GM19468 (cell line): ENCODE data around the gene CDH22.

Experiments
- ATAC-seq: cut with Tn5 transposase; IDR thresholded peaks from one replicate; pipeline ENCODE4 v1.9.1; 2021; ENCODE audit warnings: mild to moderate bottlenecking, moderate library complexity, moderate number of reproducible peaks; ENCODE audit not compliant: unreplicated experiment; ENCODE audit errors: extremely low read depth

The CDH22 gene

DNA sequence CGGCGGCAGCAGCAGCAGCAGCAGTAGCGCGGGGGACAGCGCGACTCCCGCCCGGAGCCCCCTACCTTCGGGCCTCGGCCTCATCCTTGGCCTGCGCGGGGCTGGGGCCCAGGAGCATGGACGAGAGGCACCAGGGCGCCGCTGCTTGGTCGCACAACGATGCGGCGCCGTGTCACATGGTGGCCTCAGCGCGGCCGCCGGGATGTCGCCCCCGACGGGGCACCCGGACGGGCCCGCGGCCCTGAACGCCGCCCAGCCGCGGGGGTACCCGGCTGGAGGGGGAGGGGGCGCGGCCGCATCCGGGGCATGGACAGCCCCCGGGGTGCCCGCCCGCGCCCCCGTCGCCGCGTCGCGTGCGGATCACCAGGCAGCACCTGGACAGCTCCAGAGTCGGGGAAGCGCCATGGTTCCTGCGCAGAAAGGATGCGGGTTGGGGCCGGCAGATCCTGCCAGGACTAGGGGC lies 57.1 kb downstream of the CDH22 start:
- no peak for ATAC-seq

DNA sequence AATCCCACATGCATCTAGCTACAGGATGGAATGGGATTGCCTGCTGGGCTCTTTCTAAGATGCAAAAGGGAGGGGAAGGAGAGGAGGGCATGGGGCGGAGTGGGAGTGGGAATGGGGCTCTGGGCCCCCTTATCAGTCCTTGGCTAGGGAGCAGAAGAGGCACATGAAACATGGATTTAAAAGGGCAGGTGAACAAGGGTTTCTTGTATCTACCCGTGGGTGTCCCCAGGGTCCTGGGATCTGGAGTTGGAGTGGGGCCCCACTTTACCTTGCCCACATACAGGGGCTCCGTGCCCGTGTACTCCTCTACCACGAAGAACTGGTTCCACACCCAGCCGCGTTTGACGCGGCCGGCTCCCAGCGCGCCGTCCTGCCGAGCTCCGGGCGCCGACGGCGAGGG lies 57.5 kb downstream of the CDH22 start:
- no peak for ATAC-seq

DNA sequence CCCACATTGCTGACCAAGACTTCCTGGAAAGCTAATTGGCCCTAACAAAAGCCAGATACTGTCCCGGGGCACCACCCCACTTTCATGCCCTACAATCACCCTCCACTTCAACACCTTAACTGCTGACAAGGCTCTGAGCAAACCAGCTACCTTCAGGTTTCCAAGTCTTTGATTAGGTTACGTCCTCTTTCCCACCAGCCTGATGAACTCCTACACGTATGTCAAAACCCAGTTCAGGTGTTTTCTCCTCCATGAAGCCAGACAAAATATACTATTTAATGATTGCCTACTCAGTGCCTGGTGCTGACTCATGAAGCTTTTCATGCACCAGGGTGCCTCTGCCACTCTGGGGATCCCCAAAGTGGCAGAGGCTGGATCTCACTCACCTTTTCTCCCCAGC lies 58.6 kb downstream of the CDH22 start:
- ATAC-seq = no peak

DNA sequence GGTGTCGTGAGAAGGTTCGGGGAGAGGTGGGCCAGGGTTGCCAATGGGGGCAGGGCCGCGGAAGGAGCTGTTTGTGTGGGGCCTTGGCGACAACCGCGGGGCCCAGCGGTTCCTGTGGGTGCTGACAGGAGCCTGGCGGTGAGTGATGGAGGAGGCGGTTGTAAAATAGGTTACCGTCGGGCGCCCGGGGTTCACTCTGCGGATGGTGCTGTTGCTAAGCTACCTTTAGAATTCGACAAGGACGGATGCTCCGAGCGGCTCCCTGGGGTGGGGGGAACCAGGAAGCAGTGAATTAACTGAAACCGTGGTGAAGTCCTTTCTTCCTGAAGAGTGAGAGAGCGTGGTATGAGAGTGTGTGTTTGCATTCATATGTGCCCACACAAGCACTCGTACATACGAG lies 61.7 kb downstream of the CDH22 start:
- ATAC-seq = no peak

DNA sequence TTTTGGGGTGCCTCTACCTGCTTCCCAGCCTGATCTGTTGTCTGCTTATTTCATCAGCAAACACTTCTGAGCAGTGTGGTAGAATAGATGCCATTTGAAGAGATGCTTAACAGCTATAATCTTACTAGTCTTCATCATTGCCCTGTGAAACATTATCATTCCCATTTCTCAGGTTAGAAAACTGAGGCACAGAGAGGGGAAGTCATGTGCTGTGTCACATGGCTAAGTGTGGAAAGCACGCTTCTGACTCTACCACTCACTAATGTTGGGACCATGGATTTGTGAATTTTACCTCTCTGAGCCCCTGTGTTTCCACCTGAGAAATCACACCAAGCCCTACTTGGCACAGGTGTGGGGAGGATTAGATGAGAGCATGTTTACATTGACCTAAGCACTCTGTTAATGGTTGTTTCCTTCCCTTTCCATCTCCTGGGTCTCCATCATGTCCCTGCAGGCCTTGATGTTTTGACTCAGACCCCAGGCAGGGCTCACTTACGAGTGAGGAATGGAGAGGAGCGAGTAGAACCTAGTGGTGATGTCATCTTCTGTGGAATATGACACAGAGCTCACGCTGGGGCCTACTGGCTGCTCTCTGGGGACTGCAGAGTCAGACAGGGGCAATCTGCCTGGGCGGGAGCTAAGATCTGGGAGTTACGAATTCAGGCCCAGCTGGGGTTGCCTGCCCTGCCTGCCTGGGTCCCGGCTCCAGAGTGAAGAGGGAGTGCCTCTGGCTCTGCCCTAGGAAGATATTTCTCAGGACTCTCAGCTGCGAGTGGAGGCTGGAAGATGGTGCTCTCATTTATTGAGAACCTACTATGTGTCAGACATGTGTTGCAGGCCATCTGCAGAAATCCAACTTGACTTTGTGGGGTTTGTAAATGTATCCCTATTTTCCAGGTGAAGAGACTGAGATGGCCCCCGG lies 64.3 kb downstream of the CDH22 start:
- ATAC-seq = no peak

DNA sequence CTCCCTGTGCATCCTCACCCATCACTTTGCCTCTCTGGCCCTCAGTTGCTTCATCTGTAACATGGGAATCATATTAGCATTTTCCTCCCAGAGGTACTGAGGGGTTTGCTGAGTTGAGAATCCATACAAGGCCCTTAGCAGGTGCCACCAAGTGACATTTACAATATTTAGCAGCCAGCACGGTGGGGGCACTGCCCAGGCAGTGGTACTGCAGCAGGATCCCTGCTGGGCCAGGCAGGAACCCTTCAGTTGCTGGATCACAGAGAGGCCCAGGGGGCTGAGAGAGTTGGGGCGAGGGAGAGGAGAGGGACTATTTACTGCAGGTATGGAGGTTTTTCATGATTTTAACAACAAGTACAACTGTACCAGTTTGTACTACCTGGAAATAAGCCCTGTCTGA lies 65.9 kb downstream of the CDH22 start:
- no peak for ATAC-seq

DNA sequence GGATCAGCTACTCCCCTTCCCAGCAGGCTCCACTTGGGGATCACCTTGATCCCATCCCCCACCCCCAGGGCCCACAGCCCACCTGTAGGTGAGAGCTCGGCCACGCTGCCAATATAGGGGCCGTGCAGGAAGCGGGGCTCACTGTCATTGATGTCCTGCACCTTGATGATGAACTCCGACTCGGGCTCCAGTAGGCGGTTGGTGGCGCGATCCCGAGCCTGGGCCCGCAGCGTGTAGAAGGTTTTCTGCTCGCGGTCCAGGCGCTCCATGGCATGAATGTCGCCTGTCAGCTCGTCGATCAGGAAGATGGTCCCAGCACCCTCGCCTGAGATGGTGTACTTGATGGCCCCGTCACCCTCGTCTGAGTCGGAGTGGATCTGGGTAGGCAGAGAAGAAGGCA lies 67.4 kb downstream of the CDH22 start:
- no peak for ATAC-seq

DNA sequence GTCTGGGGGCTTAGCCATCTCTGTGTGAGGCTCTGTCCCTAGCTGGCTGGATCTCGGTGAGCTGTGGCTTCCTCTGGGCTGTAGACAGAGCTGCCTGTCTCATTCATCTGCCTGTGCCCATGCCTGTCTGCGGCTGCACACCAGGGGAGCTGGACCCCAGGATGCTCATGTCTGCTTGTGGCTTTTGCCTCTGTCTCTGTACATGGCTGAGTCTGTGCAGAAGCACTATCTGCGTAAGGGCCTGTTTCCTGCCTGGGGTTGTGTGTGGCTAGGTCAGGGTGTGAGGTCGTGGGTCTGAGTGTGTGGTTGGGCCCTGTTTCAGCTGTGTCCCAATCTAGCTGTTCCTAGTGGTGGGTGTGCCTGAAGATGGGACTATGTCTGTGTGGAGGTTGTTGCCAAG lies 68.2 kb downstream of the CDH22 start:
- ATAC-seq = no peak

DNA sequence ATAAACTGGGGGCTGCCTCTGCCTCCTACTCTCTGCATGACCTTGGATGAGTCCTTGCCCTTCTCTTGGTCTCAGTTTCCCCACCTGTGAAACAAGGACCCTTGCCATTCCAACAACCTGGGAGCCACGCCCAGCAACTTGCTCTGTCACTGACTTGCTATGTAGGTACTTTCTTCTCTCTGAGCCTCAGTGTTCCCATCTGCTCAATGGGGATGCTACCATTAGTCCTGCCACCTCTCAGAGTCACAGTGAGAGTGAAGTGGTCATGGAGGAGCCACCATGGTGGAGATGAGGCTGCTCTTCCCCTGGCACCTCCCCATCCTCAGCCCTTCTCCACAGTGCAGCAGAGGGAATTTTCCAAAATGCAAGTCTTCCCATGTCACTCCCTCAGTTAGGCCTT lies 70.6 kb downstream of the CDH22 start:
- ATAC-seq = no peak

DNA sequence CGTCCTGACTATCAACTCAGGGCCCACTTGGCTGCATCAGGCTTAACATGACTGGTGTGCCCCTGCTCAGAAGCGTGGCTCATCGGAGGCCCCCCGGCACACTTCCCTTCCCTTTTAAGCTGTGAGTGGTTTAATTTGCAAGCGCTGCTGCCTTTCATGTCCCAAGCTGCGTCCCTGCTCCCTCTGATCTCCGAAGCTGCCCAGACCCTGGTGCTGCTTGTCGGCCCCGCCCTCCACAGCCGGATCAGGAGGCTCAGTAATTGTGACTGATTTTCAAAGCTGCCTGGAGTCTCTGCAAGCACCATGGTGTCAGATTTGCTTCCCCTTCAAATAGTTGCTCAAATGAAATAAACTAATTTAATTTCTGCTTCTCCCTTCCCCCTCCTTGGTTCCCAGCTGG lies 71.1 kb downstream of the CDH22 start:
- ATAC-seq = no peak

DNA sequence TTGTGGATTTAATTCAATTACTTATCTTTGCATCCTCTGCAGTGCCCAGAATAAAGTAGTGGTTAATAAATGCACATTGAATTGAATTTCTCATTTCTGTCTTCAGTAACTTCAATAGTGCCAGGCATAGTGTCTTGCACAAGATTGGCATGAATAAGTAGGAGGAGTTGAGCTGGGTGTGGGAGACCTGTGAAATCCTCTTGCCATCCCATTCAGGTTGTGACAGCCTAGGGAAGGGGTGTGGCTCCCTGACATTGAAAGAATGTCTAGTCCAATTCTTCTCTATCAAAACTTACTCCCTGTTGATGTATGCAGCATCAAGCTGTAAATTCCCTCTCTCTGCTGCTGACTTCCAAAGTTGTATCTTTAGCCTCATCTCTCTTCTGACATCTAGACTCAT lies 73.2 kb downstream of the CDH22 start:
- no peak for ATAC-seq

DNA sequence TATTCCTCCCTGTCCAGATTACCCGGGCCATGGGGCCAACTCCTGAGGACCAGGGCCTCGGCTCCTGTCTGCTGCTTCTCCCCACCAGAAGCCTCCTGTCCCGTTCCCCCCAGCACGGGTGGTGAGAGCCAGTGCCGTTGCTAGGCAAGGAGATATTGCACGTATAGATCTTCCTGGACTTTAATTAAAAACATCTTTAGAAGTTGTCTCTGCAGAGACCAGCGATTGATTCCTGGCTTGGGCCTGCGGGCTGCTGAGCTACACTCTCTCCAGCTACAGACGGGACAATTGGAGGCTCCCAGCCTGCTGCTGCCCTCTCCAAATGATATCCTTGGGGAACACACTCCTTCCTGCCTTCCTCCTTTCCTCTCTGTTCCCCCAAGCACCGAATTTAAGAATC lies 74.6 kb downstream of the CDH22 start:
- no peak for ATAC-seq

DNA sequence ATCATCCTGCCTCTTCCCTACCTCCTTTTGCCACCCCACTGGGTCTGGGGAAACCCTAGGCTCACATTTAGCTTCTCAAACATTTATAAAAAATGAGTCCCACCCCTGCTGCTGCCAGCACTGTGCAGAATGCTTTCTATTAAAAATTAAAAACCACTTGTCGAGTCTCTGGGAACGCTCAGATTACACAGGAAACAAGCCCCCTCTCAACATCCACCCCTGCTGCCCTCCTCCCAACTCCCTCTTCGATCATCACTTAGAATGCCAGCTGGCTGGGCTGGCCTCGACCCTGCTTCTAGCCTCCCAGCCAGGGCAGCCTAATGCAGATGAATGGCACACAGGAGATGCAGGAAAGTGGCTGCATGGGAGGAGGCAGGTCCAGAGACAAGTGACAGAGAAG lies 75.8 kb downstream of the CDH22 start:
- no peak for ATAC-seq

DNA sequence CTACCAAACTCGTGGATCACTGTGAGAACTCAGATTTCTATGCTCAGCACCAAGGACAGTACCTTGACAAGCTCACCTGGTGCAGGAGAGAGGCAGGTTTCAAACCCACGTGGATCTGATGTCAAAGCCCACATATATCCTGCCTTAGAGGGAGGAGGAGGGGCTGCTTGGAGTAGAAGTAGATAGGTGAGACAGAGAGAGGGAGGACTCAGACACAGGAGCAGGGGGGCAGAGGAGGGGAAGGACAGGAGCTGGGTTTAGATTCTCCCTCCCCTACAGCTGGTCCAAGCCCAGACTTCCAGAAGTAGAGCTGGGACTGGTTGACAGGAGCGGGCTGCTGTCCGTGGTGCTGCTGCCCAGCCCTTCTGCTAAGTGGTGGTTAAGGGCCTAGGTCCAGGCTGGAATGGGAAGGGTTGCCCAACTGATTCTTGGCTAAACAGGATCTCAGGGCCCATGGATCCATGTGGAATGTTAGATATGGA lies 77.5 kb downstream of the CDH22 start:
- ATAC-seq = no peak

DNA sequence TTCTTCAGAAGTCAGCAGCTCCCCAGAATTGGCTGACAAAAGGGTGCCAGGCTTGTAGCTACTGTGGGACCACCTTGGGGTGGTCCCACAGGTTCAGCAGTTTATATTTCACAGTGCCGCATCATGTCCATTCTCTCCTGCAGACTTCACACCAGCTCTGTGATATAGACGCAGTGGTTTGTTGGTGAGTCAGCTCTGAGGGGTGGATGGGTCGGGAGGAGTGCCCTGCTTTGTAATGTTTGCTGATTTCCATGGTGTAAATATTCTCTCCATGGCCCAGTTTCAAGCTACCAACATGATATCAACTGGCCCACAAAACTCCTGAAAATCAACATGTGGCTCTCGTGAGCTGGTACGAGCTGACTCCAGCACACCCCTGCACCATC lies 78.2 kb downstream of the CDH22 start:
- no peak for ATAC-seq

DNA sequence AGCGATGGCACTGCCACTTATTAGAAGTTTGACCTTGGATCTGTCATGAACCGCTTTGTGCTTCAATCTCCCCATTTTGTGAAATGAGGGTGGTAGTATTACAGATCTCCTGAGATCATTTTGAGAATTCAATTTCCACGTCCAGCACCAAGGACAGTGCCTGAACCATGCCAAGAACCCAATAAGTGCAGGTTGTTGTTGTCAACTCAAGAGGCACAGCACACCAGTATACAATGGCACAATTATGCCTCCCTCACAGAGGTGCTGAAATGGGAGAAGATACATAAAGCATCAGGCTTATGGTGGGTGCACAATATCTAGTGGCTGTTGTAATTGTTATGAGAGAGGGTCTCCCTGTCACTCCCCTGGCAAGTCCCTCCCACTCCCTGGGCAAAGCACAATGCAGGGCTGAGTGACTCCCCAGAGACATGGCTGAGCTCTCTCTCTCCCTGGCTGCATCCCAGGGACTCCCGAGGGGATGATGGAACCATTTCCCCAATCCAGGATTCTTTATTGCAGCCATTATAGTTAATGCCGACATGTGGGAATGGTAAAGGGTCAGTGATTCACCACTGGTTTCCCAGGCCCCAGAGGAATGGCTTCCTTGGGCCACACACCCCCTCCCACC lies 78.7 kb downstream of the CDH22 start:
- ATAC-seq = no peak

DNA sequence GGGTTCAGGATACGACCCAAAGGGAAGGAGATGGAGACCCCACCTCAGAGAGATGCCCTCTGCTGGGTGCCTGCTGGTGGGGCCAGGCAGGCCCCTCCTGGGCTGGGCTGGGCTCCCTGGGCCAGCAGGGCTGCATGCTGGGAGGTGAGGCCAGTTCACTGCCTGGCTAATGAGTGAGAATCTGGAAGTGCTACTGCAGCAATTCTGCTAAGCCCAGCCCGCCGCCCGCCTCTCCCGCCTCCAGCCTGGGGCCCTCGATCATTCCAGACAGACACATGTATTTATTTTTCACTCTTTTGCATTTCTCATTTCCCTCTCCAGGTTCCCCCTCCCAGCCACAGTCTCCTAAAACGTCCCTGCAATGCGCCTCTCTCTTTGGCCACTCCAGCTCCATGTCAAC lies 79.6 kb downstream of the CDH22 start:
- no peak for ATAC-seq

DNA sequence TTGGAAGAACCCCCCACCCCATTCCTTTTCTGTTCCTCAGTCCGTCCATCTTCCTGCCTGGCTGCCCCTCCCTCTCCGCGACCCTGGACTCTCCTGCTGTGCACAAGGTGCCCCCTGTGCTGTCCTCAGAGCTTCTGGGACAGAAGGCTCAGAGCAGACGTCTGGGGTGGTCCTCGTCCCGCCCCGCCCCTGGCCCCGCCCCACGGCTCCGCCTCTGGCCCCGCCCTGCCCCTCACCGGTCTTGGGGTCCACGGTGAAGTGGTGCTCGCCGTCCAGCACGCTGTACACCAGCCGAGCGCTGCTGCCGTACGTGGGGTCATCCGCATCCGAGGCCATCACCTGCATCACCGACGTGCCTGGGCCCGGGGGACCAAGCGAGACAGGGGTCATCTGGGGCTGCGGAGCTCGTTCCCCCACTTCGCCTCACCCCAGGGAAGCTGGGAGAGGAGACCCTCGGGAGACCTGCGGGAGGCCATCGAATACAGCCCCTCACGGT lies 81.0 kb downstream of the CDH22 start:
- no peak for ATAC-seq

DNA sequence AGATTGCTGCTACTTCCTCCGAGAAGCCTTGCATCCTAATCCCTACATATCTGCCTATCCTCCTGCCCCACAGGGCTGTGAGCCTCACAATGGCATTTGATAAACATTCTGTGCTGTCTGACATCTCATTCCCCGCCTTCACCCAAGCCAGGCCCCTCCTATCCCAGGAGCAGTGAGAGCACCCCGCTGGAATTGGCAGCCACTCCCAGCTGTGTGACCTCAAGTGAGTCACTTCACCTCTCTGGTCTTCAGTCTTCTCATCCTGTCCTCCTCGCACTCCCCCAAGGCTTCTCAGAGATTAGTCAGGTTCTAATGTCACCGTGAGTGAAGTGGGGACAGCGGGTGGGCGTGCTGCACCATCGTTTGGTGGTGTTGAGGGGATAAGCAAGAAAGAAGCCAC lies 81.7 kb downstream of the CDH22 start:
- no peak for ATAC-seq

DNA sequence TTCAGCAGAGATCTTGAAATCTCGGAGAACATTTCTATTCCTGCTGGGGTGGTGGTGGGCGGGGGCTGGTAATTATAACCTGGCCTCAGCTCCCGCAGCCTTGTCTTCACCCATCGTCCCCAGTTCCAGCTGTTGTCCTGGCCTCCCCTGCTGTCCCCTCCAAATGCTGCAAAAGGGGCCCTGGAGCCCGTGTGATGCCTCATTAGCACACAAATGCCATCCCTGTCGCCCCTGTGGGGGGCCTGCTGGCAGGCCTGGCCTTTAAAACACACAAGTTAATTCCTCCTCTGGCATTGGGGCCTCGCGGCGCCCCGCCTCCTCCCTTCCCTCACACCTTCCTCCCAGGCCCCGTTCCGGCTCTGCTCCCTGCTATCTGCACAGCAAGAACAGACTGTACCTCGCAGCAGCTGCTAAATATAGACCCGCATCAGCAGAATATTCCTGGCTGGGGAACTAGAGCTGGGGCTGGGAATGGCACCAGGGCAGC lies 85.7 kb downstream of the CDH22 start:
- no peak for ATAC-seq

DNA sequence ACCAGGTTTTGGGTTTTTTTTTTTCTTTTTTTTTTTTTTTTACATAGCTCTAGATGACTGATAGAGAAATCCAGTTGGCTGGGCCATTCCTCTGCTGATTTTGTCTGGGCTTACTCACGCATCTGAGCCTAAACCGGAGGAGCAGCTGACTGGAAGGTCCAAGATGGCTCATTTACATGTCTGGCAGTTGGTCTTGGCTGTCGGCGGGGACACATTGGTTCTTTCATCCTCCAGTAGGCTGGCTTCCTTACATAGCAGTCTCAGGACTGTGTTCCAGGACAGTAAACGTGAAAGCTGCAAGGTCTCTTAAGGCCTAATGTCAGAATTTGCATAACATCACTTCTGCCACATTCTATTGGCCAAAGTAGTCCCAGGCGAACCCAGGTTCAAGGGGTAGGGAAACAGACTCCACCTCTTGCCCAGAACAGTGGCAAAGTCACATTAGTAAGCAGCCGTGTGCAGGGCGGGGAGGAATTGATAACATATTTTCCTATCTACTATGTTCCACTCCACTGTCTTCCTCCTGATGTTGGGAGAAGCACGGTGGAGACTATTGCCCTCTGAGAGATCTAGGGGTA lies 87.0 kb downstream of the CDH22 start:
- no peak for ATAC-seq
